ENCODE results near the gene RGS17. TPM values are rescaled to one million over a fixed set of nuclear protein-coding genes. Genes with fewer than 3 reads are reported as not detected.

The RGS17 gene
- polyA plus RNA-seq, 1 donor = 3.6 TPM

GRCh38 chr6:153084393-153084792 lies 46.7 kb downstream of the RGS17 start:
- DNase-seq = no peak

- DNase-seq = no peak
These were observed 47.2 kb downstream of the RGS17 start for GRCh38 chr6:153083869-153084268.

- no peak for DNase-seq
These were observed 49.2 kb downstream of the RGS17 start for GRCh38 chr6:153081914-153082313.

- DNase-seq = no peak
These were observed 54.7 kb downstream of the RGS17 start for GRCh38 chr6:153076431-153076830.

GRCh38 chr6:153074761-153075160 lies 56.3 kb downstream of the RGS17 start:
- DNase-seq = no peak

GRCh38 chr6:153073841-153074240 lies 57.2 kb downstream of the RGS17 start:
- DNase-seq = no peak

- DNase-seq = no peak
These were observed 60.3 kb downstream of the RGS17 start for GRCh38 chr6:153070756-153071155.

GRCh38 chr6:153069897-153070296 lies 61.2 kb downstream of the RGS17 start:
- no peak for DNase-seq

GRCh38 chr6:153065222-153065621 lies 65.9 kb downstream of the RGS17 start:
- DNase-seq = no peak

GRCh38 chr6:153063936-153064335 lies 67.1 kb downstream of the RGS17 start:
- no peak for DNase-seq

- no peak for DNase-seq
These were observed 68.6 kb downstream of the RGS17 start for GRCh38 chr6:153062516-153062915.

- DNase-seq = no peak
These were observed 71.3 kb downstream of the RGS17 start for GRCh38 chr6:153059757-153060156.

- DNase-seq = no peak
These were observed 71.8 kb downstream of the RGS17 start for GRCh38 chr6:153059311-153059710.

- DNase-seq = no peak
These were observed 72.2 kb downstream of the RGS17 start for GRCh38 chr6:153058909-153059308.

GRCh38 chr6:153058291-153058690 lies 72.8 kb downstream of the RGS17 start:
- DNase-seq = no peak

GRCh38 chr6:153056308-153056707 lies 74.8 kb downstream of the RGS17 start:
- DNase-seq = no peak

- no peak for DNase-seq
These were observed 79.3 kb downstream of the RGS17 start for GRCh38 chr6:153051801-153052200.

GRCh38 chr6:153048631-153049030 lies 82.5 kb downstream of the RGS17 start:
- no peak for DNase-seq

GRCh38 chr6:153047386-153047785 lies 83.7 kb downstream of the RGS17 start:
- DNase-seq = no peak

- no peak for DNase-seq
These were observed 85.8 kb downstream of the RGS17 start for GRCh38 chr6:153045271-153045670.

GRCh38 chr6:153044295-153044694 lies 86.8 kb downstream of the RGS17 start:
- no peak for DNase-seq

GRCh38 chr6:153043719-153044118 lies 87.4 kb downstream of the RGS17 start:
- no peak for DNase-seq

- DNase-seq = no peak
These were observed 92.6 kb downstream of the RGS17 start for GRCh38 chr6:153038378-153039057.

GRCh38 chr6:153034139-153034538 lies 96.9 kb downstream of the RGS17 start:
- DNase-seq = no peak

All from left kidney (tissue), 2 donors.